AG09319 (cell line): ENCODE measurements around the gene TK1.
A peak's percentile ranks its signal among the peaks of the same experiment; 100 is the strongest.
"Not testable (repeated sequence)": the region's sequence is repeated elsewhere in the genome, so short reads cannot be mapped to it uniquely, and the experiment has no call there.

Source experiments
- DNase-seq: peaks from one replicate; pipeline ENCODE4 v3.0.0-alpha.2; 2010; ENCODE audit warnings: low read depth; ENCODE audit errors: extremely low read depth
- CTCF ChIP-seq: IDR thresholded peaks from 2 replicates; pipeline ENCODE4 v1.5.1; 2011; ENCODE audit warnings: low read depth, mild to moderate bottlenecking, inconsistent platforms, low read length, moderate library complexity

Gene TK1

GRCh38 chr17:78186692-78187595 lies at the start of gene TK1, which contains the start of gene AFMID:
Gene TK1 (minus strand): TSS chr17:78187052. CDS start chr17:78186994, 58 bp downstream.
Gene AFMID (plus strand): TSS chr17:78187362. CDS start chr17:78187371, 9 bp downstream.
- peak; percentile 70 for TF ChIP-seq CTCF
- peak; percentile 89 for DNase-seq

GRCh38 chr17:78235885-78236284 lies 49.0 kb upstream of the TK1 start:
- no peak for DNase-seq
- no peak for TF ChIP-seq CTCF

- DNase-seq = not testable (repeated sequence)
These were observed 48.2 kb upstream of the TK1 start for GRCh38 chr17:78235022-78235421.

GRCh38 chr17:78234261-78234865 lies 47.5 kb upstream of the TK1 start:
- TF ChIP-seq CTCF = no peak

GRCh38 chr17:78233678-78234077 lies 46.8 kb upstream of the TK1 start:
- no peak for TF ChIP-seq CTCF
- no peak for DNase-seq

More at GRCh38 chr17:78234261-78234865, 47.5 kb upstream of the TK1 start:
- DNase-seq = no peak

GRCh38 chr17:78232859-78233173 lies 46.0 kb upstream of the TK1 start:
- TF ChIP-seq CTCF = no peak

GRCh38 chr17:78231991-78232858 lies 45.4 kb upstream of the TK1 start:
- no peak for DNase-seq
- TF ChIP-seq CTCF = no peak

More at GRCh38 chr17:78232859-78233173, 46.0 kb upstream of the TK1 start:
- DNase-seq = no peak
